Measurements from ENCODE around the gene CNTF. TPM values are rescaled to one million over a fixed set of nuclear protein-coding genes. Genes with fewer than 3 reads are reported as not detected.

Gene CNTF
- total RNA-seq, 1 donor from 2014 or later: 3.9 TPM

- Mint-ChIP-seq H3K27me3 (no peaks in the 10 kb centered on the region), H3K27ac (peak overlapping the region; percentile 100), H3K9me3 (no peaks in the 10 kb centered on the region), H3K36me3 (ENCODE audit: low read depth) (peaks cover 54% of the 10 kb centered on the region), H3K4me1 (peaks cover 76% of the 10 kb centered on the region), H3K4me3 (peak overlapping the region; percentile 96)
- TF ChIP-seq, protein P1, sequence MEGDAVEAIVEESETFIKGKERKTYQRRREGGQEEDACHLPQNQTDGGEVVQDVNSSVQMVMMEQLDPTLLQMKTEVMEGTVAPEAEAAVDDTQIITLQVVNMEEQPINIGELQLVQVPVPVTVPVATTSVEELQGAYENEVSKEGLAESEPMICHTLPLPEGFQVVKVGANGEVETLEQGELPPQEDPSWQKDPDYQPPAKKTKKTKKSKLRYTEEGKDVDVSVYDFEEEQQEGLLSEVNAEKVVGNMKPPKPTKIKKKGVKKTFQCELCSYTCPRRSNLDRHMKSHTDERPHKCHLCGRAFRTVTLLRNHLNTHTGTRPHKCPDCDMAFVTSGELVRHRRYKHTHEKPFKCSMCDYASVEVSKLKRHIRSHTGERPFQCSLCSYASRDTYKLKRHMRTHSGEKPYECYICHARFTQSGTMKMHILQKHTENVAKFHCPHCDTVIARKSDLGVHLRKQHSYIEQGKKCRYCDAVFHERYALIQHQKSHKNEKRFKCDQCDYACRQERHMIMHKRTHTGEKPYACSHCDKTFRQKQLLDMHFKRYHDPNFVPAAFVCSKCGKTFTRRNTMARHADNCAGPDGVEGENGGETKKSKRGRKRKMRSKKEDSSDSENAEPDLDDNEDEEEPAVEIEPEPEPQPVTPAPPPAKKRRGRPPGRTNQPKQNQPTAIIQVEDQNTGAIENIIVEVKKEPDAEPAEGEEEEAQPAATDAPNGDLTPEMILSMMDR (IDR thresholded peaks at IDR 0.05): no peak
- DNase-seq (no peak), ATAC-seq (ENCODE audit: low read depth) (no peak)
- ChIA-PET POLR2A (interaction anchor here (0.8 to 6.2 kb wide), 33 partner anchors 9 to 1152 kb away, joined by 3 to 63 read pairs (median 7); partner anchors contain the start of genes FAM111A, FAM111B, MPEG1 and OSBP), CTCF (interaction anchor here (0.7 to 4.0 kb wide), 8 partner anchors 9 to 581 kb away, joined by 3 to 30 read pairs (median 4); no protein-coding TSS in a partner anchor)
- intact Hi-C loops (cut with micrococcal nuclease): loop anchor here (1.0 to 5.0 kb wide), 8 partner anchors 52 to 1230 kb away; partner anchors contain the start of gene UBE2L6
These were observed 45.5 kb upstream of the CNTF start for GRCh38 chr11:58576887-58577471.

DNA sequence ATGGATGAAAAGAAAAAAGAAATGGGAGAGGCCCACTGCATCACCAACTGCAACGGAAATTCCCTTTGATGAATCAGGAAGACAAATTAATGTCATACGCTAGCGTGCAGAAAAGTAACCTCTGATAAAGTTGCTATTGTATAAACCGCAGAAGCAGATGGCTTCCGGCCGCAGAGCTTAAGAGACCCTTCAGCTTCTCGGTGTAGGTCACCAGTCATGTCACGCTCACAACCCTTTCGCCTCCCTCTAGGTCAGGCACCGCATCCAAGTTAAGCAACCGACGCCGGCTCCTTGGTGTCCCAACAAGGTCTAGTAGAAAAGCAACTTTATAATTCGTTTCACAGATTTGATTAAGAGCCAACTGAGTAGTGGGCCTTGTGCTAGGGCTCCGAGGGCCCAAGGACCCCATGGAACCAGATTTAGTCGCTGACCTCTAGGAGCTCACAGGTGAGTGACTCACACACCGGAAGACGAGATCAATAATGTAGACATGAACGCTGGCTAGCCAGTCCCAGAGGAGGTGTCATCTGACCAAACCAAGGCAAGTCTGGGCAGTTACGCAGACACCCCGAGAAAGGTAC is 44.8 kb upstream of the CNTF start:
- Mint-ChIP-seq H3K9me3 (no peaks in the 10 kb centered on the region), H3K27me3 (no peaks in the 10 kb centered on the region), H3K4me3 (peak overlapping the region; percentile 96), H3K36me3 (ENCODE audit: low read depth) (peaks cover 53% of the 10 kb centered on the region), H3K4me1 (peaks cover 79% of the 10 kb centered on the region), H3K27ac (peak overlapping the region; percentile 100)
- DNase-seq (peak; percentile 77), ATAC-seq (ENCODE audit: low read depth) (peak; percentile 26)
- TF ChIP-seq, protein P1 (IDR thresholded peaks at IDR 0.05): no peak
- intact Hi-C loops (cut with micrococcal nuclease): loop anchor here (1.0 to 5.0 kb wide), 16 partner anchors 52 to 1252 kb away; partner anchors contain the start of genes CLP1, FAM111A, MED19 and PATL1
- ChIA-PET CTCF (interaction anchor here (1.1 to 4.0 kb wide), 5 partner anchors 10 to 558 kb away, joined by 4 to 30 read pairs (median 9); no protein-coding TSS in a partner anchor), POLR2A (interaction anchor here (0.6 to 6.2 kb wide), 39 partner anchors 9 to 1153 kb away, joined by 3 to 63 read pairs (median 5); partner anchors contain the start of genes FAM111A, FAM111B, MPEG1 and OSBP)

DNA sequence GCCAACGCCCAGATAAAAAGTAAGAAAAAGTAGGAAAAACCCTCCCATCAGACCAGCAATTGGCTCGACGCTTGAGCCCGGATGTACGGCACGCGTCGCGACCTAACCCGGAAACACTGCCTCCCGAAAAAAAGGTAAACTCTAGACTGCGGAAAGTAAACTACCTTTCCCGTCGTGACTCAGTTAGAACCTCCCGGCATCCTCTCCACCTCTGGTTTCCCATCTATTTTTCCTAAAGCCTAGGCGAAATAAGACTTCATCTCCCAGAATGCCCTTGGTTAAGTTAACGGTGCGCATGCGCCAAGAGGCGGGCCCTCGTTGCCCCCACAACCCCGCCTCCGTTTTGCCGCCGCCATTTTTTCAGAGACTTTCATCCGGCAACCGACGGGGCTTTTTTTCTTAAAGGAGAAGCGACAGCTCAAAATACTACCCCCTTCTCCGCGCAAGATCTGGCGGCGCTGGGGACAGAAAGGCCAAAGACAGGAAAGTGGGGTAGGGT is 44.3 kb upstream of the CNTF start:
- Mint-ChIP-seq H3K36me3 (ENCODE audit: low read depth) (peaks cover 54% of the 10 kb centered on the region), H3K27me3 (no peaks in the 10 kb centered on the region), H3K4me3 (peak overlapping the region; percentile 96), H3K9me3 (no peaks in the 10 kb centered on the region), H3K27ac (peak overlapping the region; percentile 100), H3K4me1 (peaks cover 84% of the 10 kb centered on the region)
- CTCF ChIA-PET: interaction anchor here (1.3 to 4.0 kb wide), 4 partner anchors 11 to 558 kb away, joined by 4 to 30 read pairs (median 10); no protein-coding TSS in a partner anchor
- ATAC-seq (ENCODE audit: low read depth): peak; percentile 16
- peak; percentile 82 for DNase-seq
- TF ChIP-seq, protein P1 (IDR thresholded peaks at IDR 0.05): no peak
- POLR2A ChIA-PET: interaction anchor here (0.6 to 6.2 kb wide), 33 partner anchors 9 to 1153 kb away, joined by 3 to 63 read pairs (median 6); partner anchors contain the start of genes FAM111A, FAM111B, MPEG1 and OSBP
- intact Hi-C loops (cut with micrococcal nuclease): loop anchor here (1.0 to 5.0 kb wide), 13 partner anchors 69 to 1253 kb away; partner anchors contain the start of genes CLP1, FAM111A, MED19 and PATL1

GRCh38 chr11:58578635-58579191 is 43.8 kb upstream of the CNTF start, which contains the start of gene ZFP91:
Gene ZFP91 (plus strand): TSS chr11:58579063. CDS start chr11:58579282, 219 bp downstream.
- Mint-ChIP-seq H3K36me3 (ENCODE audit: low read depth) (peaks cover 50% of the 10 kb centered on the region), H3K27ac (peak within 1 kb of the TSS; percentile 100), H3K9me3 (no peaks in the 10 kb centered on the region), H3K27me3 (no peaks in the 10 kb centered on the region), H3K4me3 (peak within 1 kb of the TSS; percentile 96), H3K4me1 (peaks cover 82% of the 10 kb centered on the region)
- peak; percentile 86 for DNase-seq
- CTCF ChIA-PET: interaction anchor here (2.3 to 4.0 kb wide), 3 partner anchors 11 to 557 kb away, joined by 12 to 30 read pairs (median 28); no protein-coding TSS in a partner anchor
- TF ChIP-seq, protein P1 (IDR thresholded peaks at IDR 0.05): no peak
- intact Hi-C loops (cut with micrococcal nuclease): loop anchor here (1.0 to 5.0 kb wide), 17 partner anchors 10 to 1253 kb away; partner anchors contain the start of genes CLP1, FAM111A, MED19 and PATL1
- POLR2A ChIA-PET: interaction anchor here (0.7 to 6.2 kb wide), 24 partner anchors 8 to 1037 kb away, joined by 3 to 63 read pairs (median 8); partner anchors contain the start of genes FAM111A, FAM111B, MPEG1 and OSBP
- ATAC-seq (ENCODE audit: low read depth): peak; percentile 53

Data from activated B cell treated with CpG ODN at 0.5 μM for 24 hours (primary cell).